Gastroesophageal sphincter (tissue), 4 donors: Measurements from ENCODE around the gene NANOGP8. TPM values are rescaled to one million over a fixed set of nuclear protein-coding genes. Genes with fewer than 3 reads are reported as not detected.

Experiments
- ATAC-seq: fragments of 150-250 bp; one replicate; pipeline ENCODE4 v1.9.1; 2016; ENCODE audit warnings: mild to moderate bottlenecking, moderate library complexity
- H3K27ac ChIP-seq, 4 donors: fragments of 200-600 bp; sonication (generic) in 3 of 4; 1 replicate in 3 of 4; 2 replicates in 1 of 4; pipeline ENCODE4 v1.5.1; 2016 to 2019
- H3K27me3 ChIP-seq: fragments of 200-600 bp; sonication (generic); one replicate; pipeline ENCODE4 v1.5.1; 2019
- H3K36me3 ChIP-seq, 2 donors: fragments of 200-600 bp; sonication (generic); one replicate each; pipeline ENCODE4 v1.5.1; 2019; ENCODE audit warnings: control low read depth in 1 of 2
- H3K4me1 ChIP-seq, 3 donors: fragments of 200-600 bp; sonication (generic); 1 replicate in 2 of 3; 2 replicates in 1 of 3; pipeline ENCODE4 v1.5.1; 2016 to 2019; ENCODE audit warnings: control low read depth in 2 of 3
- H3K4me3 ChIP-seq, 2 donors: fragments of 200-600 bp; sonication (generic); one replicate each; pipeline ENCODE4 v1.5.1; 2019; ENCODE audit warnings: mild to moderate bottlenecking in 1 of 2, moderate library complexity in 1 of 2
- H3K9me3 ChIP-seq, 3 donors: fragments of 200-600 bp; sonication (generic); one replicate each; pipeline ENCODE4 v1.5.1; 2017 to 2019; ENCODE audit warnings: control low read depth in 2 of 3
- CTCF ChIP-seq, 4 experiments: fragments of 200-600 bp in 2 of 4; fragments of 450-650 bp in 2 of 4; sonication (generic) in 1 of 4; IDR thresholded peaks; one replicate each; pipeline ENCODE4 v1.5.1; 2017 to 2019; ENCODE audit warnings: antibody characterized with exemption in 4 of 4, mild to moderate bottlenecking in 2 of 4, moderate library complexity in 2 of 4
- EP300 ChIP-seq: sonication (generic); formaldehyde crosslinking; IDR thresholded peaks from one replicate; pipeline ENCODE4 v1.6.1; 2017; ENCODE audit warnings: antibody characterized with exemption, mild to moderate bottlenecking
- POLR2A ChIP-seq, 2 donors: fragments of 450-650 bp; IDR thresholded peaks; one replicate each; pipeline ENCODE4 v1.6.1; 2017; ENCODE audit warnings: antibody characterized with exemption in 2 of 2, mild to moderate bottlenecking in 2 of 2, moderate library complexity in 1 of 2
- POLR2AphosphoS5 ChIP-seq: sonication (generic); formaldehyde crosslinking; IDR thresholded peaks from one replicate; pipeline ENCODE4 v1.6.1; 2017; ENCODE audit warnings: antibody characterized with exemption
- WGBS, 2 donors: methylation state at CpG; one replicate each; pipeline ENCODE4 v1.1.5; 2018; ENCODE audit warnings: low coverage in 1 of 2; 5-methylcytosine and 5-hydroxymethylcytosine counted together
- total RNA-seq, 4 donors: library from RNA; depleted of rRNA; stranded (reverse); fragments of >200 nt; gene quantifications; one replicate each; pipeline ENCODE4 v1.1.0, GENCODE V29; 2016

The NANOGP8 gene
- total RNA-seq, 4 donors from 2014 or later, result 4.0 TPM; not detected in 3

- H3K36me3 ChIP-seq, result no peaks in the 10 kb centered on the region
- no peaks in the 10 kb centered on the region for H3K27me3 ChIP-seq
- H3K4me1 ChIP-seq, result peaks cover 0 to 18% (median 0%) of the 10 kb centered on the region in 3 donors
- no peaks in the 10 kb centered on the region for H3K9me3 ChIP-seq
- WGBS, 2 donors, result 9 to 12% methylated on average over 2 of the region's 2 CpGs
- no peak overlapping the region for H3K4me3 ChIP-seq
- no peak overlapping the region for H3K27ac ChIP-seq
- no peak for ATAC-seq
- TF ChIP-seq POLR2A (IDR thresholded peaks at IDR 0.05) (no peak), CTCF (IDR thresholded peaks at IDR 0.05) (no peak), POLR2AphosphoS5 (no peak), EP300 (no peak)
Observed at GRCh38 chr15:35080226-35080625, 4.9 kb downstream of the NANOGP8 start.

- ATAC-seq, result no peak
- H3K27ac ChIP-seq, result no peak overlapping the region
- no peaks in the 10 kb centered on the region for H3K9me3 ChIP-seq
- H3K4me1 ChIP-seq, result peaks cover 0 to 18% (median 0%) of the 10 kb centered on the region in 3 donors
- no peak overlapping the region for H3K4me3 ChIP-seq
- H3K27me3 ChIP-seq, result no peaks in the 10 kb centered on the region
- TF ChIP-seq CTCF (IDR thresholded peaks at IDR 0.05), result peak; percentile 60 to 85 (median 69)
- no peak for TF ChIP-seq POLR2AphosphoS5
- TF ChIP-seq EP300, result no peak
- no peak for TF ChIP-seq POLR2A (IDR thresholded peaks at IDR 0.05)
- 4 to 8% methylated on average over 4 to 5 of the region's 6 CpGs for WGBS, 2 donors
- H3K36me3 ChIP-seq, result no peaks in the 10 kb centered on the region
Observed at GRCh38 chr15:35078221-35078915, 6.7 kb downstream of the NANOGP8 start.

- Histone ChIP-seq H3K4me1 (no peaks in the 10 kb centered on the region), H3K4me3 (no peak overlapping the region), H3K9me3 (no peaks in the 10 kb centered on the region), H3K36me3 (no peaks in the 10 kb centered on the region), H3K27ac (no peak overlapping the region), H3K27me3 (no peaks in the 10 kb centered on the region)
- TF ChIP-seq EP300, result no peak
- TF ChIP-seq POLR2A (IDR thresholded peaks at IDR 0.05), result no peak
- TF ChIP-seq POLR2AphosphoS5, result no peak
- no peak for TF ChIP-seq CTCF (IDR thresholded peaks at IDR 0.05)
- ATAC-seq, result no peak
- WGBS, 2 donors, result 86 to 100% methylated on average over 1 to 13 of the region's 13 CpGs
Observed at GRCh38 chr15:35071106-35071505, 14.0 kb downstream of the NANOGP8 start.

- ATAC-seq, result no peak
- no peaks in the 10 kb centered on the region for H3K36me3 ChIP-seq
- H3K4me1 ChIP-seq, result no peaks in the 10 kb centered on the region
- H3K27ac ChIP-seq, result no peak overlapping the region
- 74 to 80% methylated on average over 5 to 6 of the region's 6 CpGs for WGBS, 2 donors
- H3K4me3 ChIP-seq, result no peak overlapping the region
- TF ChIP-seq EP300, result no peak
- TF ChIP-seq POLR2AphosphoS5, result no peak
- TF ChIP-seq CTCF (IDR thresholded peaks at IDR 0.05), result no peak
- TF ChIP-seq POLR2A (IDR thresholded peaks at IDR 0.05), result no peak
- H3K9me3 ChIP-seq, result no peaks in the 10 kb centered on the region
- H3K27me3 ChIP-seq, result no peaks in the 10 kb centered on the region
Observed at GRCh38 chr15:35068846-35069475, 16.1 kb downstream of the NANOGP8 start.
